ENCODE measurements around the gene C2CD4D.

DNA sequence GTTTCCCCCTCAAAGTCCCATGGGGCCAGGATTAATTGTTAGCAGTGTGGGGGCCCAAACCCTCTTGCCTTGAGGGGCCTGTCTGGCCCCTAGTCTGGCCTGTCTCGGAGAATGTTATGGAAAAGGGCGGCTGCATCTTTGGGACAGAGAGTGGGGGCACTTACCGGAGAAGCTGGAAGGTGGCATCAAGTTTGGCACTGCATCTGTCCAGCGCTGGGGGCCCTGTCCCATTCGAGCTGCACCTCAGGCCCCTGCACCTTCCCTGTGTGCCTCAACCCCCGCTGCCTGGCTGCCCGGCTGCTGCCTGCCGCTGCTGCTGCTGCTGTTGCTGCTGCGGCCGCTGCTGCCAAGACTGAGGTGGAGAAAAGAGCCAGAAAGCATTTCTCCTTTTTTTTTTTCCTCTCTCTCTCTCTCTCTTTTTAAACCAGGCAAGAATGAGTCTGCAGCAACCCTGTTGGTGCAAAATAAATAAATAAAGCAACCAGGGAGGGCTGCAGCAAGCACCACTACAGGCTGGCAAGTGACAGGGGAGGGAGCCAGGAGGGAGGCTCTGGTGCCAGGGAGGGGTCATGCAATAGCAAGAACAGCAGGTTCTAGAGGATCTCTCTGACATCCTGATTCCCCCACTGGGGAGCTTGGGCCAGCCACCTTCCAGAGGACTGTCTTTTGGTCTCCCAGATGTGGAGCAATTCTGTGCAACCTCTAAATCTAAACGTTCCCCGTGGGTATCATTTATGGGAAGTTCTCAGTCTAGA, 34.4 kb downstream of the C2CD4D start, which contains the start of gene LINGO4:
- no peak for TF ChIP-seq EP300 (IDR thresholded peaks at IDR 0.05)
- TF ChIP-seq POLR2A (IDR thresholded peaks at IDR 0.05), result no peak
- TF ChIP-seq, protein P1, sequence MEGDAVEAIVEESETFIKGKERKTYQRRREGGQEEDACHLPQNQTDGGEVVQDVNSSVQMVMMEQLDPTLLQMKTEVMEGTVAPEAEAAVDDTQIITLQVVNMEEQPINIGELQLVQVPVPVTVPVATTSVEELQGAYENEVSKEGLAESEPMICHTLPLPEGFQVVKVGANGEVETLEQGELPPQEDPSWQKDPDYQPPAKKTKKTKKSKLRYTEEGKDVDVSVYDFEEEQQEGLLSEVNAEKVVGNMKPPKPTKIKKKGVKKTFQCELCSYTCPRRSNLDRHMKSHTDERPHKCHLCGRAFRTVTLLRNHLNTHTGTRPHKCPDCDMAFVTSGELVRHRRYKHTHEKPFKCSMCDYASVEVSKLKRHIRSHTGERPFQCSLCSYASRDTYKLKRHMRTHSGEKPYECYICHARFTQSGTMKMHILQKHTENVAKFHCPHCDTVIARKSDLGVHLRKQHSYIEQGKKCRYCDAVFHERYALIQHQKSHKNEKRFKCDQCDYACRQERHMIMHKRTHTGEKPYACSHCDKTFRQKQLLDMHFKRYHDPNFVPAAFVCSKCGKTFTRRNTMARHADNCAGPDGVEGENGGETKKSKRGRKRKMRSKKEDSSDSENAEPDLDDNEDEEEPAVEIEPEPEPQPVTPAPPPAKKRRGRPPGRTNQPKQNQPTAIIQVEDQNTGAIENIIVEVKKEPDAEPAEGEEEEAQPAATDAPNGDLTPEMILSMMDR (IDR thresholded peaks at IDR 0.05), result no peak

Measured in sigmoid colon (tissue), 4 donors.